ENCODE measurements around the gene PITRM1.
A peak's percentile ranks its signal among the peaks of the same experiment; 100 is the strongest.
"Not testable (repeated sequence)": the region's sequence is repeated elsewhere in the genome, so short reads cannot be mapped to it uniquely, and the experiment has no call there.

Gene PITRM1, protein sequence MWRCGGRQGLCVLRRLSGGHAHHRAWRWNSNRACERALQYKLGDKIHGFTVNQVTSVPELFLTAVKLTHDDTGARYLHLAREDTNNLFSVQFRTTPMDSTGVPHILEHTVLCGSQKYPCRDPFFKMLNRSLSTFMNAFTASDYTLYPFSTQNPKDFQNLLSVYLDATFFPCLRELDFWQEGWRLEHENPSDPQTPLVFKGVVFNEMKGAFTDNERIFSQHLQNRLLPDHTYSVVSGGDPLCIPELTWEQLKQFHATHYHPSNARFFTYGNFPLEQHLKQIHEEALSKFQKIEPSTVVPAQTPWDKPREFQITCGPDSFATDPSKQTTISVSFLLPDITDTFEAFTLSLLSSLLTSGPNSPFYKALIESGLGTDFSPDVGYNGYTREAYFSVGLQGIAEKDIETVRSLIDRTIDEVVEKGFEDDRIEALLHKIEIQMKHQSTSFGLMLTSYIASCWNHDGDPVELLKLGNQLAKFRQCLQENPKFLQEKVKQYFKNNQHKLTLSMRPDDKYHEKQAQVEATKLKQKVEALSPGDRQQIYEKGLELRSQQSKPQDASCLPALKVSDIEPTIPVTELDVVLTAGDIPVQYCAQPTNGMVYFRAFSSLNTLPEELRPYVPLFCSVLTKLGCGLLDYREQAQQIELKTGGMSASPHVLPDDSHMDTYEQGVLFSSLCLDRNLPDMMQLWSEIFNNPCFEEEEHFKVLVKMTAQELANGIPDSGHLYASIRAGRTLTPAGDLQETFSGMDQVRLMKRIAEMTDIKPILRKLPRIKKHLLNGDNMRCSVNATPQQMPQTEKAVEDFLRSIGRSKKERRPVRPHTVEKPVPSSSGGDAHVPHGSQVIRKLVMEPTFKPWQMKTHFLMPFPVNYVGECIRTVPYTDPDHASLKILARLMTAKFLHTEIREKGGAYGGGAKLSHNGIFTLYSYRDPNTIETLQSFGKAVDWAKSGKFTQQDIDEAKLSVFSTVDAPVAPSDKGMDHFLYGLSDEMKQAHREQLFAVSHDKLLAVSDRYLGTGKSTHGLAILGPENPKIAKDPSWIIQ

DNA sequence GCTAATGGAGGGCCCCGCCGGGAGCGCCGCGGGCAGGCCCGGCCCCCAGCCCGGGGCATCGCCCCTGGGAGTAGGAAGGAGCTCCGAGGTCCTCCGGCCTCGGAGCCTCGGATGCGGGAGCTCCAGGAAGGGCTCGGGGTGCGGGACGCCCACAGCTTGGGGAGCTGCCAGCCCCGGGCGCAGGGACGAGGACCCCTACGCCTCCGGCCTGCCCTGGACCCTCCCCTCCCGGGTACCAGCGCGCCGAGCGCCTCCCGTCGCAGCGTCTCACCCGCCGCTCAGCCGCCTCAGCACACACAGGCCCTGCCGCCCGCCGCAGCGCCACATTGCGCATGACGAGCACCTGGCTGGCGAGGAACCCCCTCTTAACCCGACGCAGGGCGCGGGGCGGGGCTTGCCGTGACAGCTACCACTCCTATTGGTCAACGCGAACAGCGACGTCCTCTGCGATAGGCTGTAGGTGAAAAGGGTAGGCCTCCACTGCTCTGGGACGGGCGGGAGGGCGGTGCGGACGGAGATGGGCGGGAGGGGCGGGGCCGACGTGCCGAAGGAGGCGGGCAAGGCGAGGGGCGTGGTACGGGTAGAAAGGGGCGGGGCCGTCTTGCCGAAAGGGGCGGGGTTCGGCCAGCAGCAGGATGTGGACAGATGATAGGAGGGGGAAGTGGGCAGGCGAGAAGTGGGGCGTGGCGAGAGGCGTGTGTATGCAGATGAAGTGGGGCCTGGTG, at the start of gene PITRM1:
PITRM1 (minus strand) TSS at position 337 of the 725 bp plus-strand sequence; CDS start at position 327, 10 bp downstream.
- peak; percentile 99 for DNase-seq

DNA sequence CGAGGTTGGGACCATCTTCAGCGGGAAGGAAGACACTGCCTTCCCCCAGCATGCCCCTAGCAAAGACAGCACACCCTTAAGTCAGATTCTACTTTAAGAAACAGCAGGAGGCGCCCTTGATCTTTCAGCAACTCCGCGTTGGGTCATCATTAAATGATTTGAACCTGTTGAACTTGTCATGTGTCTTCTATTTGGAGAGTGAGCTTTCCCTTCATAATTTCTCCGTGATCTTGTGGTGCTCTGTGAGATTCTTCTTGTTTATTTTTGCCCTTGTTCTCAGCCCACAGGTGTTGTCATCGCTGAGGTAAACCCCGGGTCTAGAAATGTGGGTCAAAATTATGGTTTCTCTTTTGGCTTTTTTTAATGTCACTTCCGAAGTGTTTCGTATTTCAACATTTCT, 49.5 kb upstream of the PITRM1 start:
- DNase-seq, result no peak

DNA sequence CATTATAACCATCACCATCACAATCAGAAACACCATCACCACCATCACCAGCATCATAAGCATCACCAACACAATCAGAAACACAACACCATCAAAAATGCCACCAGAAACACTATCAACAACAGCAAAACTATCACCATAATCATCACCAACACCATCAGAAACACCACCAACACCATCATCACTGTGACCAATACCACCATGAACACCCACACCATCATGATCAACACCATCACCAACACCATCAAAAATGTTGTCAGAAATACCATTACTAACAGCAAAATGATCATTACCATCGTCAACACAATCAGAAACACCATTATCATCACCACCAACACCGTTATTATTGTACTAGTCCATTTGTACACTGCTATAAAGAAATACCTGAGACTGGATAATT, 49.0 kb upstream of the PITRM1 start:
- not testable (repeated sequence) for DNase-seq

DNA sequence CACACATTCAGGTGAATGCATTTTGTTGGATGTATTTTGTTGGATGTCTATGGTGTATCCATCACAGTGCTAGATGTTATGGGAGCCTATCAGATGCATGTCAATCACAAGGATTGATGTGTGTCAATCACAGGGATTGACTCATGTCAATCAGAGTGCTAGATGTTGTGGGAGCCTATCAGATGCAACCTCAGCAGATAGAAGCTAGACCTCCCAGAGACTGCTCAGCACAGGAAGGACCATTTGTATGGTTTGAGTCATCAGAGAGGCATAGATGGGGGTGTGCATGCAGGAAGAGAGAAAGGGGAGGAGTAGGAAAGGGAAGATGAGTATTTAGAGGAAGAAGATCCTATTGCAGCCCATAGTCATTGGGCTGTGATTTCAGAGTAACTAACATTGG, 48.3 kb upstream of the PITRM1 start:
- no peak for DNase-seq

DNA sequence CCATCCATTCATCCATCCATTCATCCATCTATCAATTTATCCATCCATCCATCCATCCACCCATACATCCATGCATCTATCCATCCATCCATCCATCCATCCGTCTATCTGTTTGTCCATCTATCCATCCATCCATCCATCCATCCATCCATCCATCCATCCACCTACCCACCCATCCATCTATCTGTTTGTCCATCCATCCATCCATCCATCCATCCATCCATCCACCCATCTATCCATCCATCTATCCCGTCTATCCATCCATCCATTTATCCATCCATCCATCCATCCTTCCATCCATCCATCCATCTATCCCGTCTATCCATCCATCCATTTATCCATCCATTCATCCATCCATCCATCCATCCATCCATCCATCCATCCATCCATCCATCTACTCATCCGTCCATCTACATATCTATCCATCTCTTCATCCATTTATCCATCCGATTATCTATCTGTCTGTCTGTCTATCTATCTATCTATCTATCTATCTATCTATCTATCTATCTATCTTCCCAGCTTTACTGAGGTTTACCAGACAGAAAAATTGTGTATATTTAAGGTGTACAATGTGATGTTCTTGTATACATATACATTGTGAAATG, 46.5 kb upstream of the PITRM1 start:
- DNase-seq, result not testable (repeated sequence)

DNA sequence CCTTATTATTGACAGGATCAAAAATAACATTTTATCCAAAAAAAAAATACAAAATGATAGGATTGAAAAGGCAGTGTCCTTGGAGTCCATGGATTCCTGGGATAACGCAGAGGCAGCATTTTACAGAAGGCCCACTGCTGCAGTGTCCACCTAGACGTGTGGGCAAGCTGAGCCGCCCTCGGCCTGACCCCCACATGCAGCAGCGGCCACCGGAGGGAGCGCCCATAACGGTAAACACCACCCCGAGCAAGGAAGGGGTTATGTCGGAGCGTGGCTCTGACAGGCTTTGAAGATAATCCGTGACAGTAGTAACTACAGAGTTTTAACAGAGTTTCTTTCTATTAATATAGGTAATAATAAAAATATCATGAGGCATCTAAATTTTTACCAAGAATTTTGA, 45.3 kb upstream of the PITRM1 start:
- no peak for DNase-seq

DNA sequence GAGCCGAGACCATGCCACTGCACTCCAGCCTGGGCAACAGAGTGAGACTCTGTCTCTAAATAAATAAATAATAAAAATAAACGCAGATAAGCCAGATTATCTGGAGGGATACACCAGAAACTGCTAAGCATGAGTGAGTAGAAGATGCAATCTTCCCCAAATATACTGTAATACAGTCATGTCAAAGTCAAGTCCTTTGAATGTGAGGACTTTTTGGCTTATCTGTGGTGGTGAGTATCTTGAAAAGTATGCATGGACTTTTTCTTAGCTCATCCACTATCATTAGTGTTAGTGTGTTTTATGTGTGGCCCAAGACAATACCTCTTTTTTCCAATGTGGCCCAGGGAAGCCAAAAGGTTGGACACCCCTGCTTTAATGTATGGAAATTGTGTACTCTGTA, 44.7 kb upstream of the PITRM1 start:
- DNase-seq, result no peak

DNA sequence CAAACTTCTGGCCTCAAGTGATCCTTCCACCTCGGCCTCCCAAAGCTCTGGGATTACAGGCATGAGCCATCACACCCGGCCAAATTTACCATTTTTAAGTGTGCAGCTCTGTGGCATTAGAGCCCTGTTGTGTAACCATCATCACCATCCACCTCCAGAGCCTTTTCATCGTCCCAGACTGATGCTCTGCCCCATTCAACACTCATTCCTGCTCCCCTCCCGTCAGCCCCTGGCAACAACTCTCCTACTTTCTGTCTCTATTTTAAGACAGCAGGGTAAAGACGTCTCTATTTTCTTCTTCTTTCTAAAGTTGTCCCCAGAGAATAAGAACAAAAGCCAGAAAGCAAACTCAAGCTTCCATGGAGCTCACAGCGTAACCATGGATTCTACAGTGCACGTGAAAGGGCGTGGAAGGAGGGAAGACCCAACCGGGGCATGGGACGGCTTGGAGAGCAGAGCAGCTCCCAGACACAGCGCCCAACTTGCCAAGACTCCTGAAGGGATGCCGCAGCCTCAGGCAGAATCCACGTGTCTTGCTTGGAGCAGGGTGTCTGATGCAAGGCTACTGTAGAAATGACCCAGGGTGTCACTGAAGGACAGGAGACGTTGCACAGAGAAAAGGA, 42.7 kb upstream of the PITRM1 start:
- no peak for DNase-seq

DNA sequence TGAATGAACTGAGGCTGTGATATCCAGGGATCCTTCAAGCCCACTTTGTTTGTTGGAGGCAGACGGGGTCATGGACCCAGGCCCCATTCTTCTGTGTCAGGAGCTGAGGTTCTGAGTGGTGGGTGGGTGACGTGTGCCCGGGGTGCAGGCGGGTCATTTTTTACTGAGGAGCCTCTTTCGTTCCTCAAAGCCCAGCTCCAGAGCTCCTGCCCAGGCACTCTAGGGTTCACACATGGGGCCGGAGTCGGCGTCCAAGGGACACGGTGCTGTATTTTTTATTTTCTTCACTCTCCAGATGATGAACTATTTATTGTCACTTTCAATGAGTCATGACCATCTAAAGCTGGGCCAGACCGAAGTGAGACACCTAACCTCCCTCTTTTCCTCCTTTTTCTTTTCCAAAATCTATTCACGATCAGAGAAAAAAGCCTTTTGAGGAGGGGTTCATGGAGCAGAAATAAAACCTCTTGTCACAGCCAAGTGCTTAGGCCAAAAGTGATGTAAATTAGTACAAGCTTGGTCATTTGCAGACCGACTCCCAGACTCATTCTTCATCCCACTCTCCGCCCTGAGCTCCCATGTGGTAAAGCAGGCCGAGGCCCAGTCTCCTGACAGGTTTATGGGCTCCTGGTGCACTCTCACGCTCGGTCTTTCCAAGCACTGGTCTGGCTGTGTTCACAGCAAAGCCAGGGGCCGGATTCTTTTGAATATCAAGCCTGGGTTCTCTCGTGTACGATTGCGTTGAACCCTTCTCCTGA, 41.4 kb upstream of the PITRM1 start:
- DNase-seq, result peak; percentile 73

DNA sequence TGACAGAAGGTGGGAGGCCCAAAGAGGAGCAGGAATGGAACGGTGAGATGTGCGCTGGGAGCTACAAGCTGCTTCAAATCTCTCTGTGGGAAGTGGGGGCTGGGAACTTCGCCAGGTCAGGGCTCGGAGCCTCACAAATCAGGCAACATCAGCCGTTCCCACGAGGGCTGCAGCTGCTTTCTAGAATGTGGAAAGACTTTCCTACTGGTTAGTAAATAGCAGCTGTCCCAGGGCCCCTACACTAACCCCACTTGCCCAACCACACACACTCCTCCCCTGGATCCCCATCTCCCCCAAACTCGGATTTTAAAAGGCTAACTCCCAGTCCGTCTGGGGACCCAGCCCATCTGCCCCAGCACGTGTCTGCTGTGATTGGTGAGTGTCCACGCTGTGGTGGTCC, 40.6 kb upstream of the PITRM1 start:
- DNase-seq, result peak; percentile 77

DNA sequence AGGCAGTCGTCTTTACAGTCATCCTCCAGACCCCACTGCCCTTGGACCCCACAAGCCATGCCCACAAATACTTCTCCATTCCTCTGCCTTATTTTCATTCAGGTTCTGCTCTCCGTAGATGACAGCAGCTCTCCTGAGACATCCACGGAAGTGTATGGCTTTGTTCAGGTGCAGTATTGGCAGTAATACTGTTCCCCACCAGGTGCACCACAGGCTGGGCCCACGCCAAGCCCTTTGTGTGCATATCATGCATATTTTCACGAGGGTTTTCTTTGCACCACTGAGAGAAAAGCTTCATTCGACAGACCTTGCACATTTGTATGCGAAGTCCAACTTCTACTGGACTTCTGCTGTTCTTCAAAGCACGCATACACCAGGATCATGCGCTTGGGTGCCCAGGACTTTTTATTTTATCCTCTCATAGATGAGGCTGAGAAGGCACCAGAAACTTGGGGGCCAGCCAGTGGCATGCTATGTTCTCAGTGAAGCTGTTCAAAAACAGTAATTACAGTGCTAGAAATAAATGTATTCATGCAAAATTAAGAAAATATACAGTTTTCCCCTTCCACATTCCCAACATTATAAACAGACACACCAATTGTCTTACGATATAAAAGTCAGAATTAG, 37.8 kb upstream of the PITRM1 start:
- DNase-seq, result no peak

DNA sequence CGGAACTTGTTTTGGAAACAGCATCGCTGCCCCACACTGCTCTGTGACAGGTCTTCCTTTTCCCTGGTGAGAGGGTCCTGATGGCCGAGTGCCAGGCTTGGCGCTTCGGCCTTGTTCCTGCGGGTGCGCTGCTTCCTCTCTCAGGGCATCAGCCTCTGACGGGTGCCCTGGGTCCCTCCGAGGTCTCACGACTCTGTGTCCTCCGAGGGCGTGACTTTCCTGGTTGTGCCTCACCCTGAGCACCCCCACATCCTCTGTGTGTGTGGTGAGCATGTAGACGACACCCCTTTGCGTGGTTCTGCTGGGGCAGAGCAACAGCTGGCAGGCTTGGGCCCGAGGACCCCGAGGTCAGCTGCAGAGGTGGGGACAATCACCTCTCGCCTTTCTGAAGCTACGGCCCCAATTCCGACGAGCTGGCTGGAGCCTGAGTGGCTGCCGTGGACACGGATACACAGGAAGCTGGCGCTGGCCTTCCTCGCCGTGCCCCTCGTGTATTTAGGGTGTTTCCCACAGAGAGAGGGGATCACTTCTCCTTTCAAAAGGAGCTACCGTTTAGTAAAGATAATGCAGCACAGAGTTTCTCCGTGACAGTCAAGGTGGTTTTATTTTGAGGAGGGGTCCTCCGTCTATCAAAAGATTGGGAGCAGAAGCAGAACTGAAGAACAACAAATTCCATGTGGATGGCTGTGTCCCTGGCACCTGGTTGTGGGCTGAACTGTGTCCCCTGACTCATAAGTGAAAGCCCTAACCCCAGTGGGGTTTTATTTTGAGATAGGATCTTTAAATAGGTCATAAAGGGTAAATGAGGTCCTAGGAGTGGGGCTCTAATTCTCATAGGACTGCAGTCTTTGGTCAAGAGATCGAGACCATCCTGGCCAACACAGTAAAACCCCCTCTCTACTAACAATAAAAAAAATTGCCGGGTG, 36.2 kb upstream of the PITRM1 start:
- no peak for DNase-seq

DNA sequence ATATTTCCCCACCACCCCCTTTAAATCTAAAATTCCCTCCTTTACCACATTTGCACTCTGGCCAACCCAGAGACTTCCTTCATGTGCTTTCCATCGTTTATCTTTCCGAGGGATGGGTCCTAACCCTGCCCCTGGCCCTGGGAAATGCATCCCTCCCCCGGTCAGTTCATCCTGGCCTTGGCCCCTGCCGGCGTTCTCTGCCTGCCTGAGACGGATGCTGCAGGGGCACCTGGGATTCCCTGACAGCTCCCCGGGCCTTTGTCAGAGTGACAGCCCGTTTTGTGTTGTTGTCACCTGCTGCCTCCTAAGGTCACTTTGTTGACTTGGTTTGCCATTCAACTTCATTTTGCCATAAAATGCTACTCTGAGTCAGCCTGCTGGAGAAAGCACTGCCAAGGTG, 34.8 kb upstream of the PITRM1 start:
- no peak for DNase-seq

DNA sequence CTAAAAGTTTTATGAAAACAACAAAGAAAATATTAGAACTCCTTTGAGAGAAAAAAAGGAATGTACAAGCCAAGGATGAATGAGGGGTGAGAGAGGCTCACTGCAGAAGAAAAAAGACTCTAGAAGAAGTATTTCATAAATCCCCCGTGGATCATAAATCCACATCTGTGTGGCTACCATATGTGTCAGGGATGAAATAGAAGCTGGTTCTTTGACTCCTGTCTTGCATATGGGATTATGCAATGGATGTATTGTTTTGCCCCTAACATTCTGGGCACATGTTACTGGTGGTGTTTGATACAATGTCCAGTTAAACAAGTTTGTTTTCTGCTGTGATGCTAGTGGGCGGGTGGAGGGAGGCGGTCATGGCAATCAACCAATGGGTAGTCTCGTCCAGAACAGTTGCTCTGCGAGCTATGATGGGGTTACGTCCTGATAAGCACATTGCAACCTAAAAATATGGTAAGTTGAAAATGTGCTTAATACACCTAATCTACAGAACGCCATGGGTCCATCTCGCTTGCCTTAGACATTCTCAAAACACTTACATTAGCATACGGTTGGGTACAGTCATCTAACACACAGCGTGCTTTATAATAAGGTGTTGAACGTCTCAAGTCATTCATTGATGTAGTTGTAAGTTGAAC, 34.1 kb upstream of the PITRM1 start:
- DNase-seq, result no peak

DNA sequence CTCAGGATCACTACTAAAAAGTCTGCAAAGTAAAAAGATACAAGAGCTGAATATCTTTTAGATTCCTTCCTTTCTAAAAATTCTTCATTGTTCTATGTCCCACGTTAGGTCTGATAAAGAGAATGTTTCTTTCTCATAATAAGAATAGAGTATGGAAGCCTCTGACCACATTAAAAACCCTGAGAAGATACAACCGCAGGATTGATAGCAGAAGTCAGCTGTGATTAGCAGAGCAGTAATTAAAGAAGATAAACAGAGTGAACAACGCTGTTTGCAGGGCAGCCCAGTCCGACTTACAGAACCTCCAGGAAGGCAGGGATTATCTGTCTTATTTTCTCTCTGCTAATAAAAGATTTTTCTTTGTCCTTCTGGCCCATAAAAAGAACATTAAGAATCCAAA, 31.4 kb upstream of the PITRM1 start:
- DNase-seq, result no peak

DNA sequence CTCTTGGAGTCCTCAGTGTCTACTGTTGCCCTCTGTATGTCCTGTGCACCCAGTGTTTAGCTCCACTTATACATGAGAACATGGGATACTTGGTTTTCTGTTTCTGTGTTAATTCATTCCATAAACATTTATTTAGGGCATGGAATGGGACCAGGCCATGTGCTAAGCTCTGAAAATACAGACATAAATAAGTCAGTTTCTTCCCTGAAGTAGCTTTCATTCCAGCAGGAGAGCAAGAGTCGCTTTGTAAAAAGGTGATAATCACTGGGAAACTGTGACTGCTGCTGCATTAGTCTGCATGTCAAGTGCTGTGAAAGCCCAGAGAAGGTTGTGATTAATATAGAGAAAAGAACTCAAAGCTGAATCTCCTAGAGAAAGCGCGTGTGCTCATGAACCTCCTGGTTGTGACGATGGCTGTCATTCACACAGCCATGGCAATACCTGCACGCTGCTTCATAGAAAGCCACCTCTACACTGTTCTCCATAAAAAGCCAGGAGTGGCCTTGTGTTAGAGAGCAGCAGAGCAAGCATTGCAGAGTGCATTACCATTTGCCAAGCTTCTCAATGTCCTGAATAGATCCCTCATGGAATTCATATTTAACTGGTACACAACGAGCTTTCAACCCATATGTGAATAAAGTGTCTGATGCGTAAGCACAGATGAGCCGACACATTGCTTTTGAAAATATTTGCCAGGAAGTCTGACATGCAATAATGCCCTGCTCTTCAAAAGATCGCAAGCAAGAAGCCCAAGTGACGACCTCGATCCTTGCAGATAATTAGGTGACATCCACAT, 30.6 kb upstream of the PITRM1 start:
- no peak for DNase-seq

DNA sequence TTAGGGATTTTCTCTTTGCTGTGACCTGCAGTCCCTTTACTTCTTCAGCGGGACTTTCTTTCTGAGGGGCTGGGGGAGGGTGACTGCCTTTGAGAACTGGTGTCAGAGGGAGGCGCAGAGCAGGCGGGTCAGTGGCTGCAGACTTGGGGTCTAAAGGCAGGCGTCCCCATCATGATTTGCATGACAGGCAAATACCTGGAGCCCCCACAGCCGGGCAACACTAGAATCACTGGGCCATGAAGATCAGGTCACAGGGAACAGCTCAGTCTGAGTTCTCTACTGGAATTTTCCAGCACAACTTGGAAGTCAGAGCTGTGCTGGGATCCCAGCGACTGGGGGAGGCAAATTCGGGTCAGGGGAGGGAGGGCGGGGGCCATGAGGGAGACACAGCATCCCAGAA, 29.2 kb upstream of the PITRM1 start:
- DNase-seq, result no peak

DNA sequence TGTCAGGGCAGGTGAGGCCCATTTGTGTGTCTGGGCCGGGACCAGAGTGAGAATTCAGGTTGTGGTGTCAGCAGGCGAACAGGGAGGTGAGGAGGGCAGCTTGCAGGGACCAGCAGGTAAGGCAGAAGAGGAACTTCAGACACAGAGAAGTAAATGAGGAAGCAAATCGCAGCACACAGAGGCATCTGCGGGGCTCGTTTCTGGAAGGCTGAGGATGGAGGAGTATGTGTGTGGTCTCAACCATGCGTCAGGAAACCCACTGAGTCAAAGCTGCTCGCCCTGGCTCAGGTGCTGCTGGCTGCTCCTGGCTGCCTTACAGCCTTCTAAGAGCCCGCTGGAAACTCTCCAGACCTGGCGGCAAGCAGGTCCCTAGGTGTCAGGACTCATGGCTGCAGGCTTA, 26.9 kb upstream of the PITRM1 start:
- no peak for DNase-seq
